ENCODE results near the gene RAMP2. TPM values are rescaled to one million over a fixed set of nuclear protein-coding genes. Genes with fewer than 3 reads are reported as not detected.

RAMP2 gene
- total RNA-seq, 2 donors from 2014 or later = not detected

DNA sequence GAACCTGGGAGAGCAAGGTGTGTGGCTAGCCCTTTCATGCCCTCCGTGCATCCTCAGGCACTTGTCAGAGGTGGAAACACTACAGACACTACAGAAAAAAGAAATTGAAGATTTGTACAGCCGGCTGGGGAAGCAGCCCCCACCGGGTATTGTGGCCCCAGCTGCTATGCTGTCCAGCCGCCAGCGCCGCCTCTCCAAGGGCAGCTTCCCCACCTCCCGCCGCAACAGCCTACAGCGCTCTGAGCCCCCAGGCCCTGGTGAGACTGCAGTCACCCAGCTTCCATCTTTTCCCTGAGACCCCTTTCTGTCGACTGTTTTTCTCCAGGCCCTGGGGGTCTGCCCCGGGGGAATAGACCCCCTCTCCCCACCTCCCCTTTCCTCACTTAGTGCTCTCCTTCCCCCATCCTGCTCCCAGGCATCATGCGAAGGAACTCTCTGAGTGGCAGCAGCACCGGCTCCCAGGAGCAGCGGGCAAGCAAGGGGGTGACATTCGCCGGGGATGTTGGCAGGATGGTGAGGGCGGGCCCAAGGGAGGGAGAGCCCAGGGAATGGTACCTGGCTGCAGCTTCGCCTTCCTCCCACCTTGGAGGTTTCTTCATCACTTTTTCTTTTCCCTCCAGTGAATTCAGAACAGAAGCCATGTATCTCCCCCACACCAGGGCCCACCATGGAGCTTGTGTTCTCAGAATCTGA, 35.2 kb downstream of the RAMP2 start:
- Mint-ChIP-seq H3K4me3 (no peak overlapping the region), H3K9me3 (peaks cover 4% of the 10 kb centered on the region), H3K36me3 (ENCODE audit: low read depth) (peaks cover 6% of the 10 kb centered on the region), H3K27me3 (peaks cover 3% of the 10 kb centered on the region), H3K27ac (peak overlapping the region; percentile 34), H3K4me1 (peaks cover 12% of the 10 kb centered on the region)
- ATAC-seq (replicated peaks) = no peak

DNA sequence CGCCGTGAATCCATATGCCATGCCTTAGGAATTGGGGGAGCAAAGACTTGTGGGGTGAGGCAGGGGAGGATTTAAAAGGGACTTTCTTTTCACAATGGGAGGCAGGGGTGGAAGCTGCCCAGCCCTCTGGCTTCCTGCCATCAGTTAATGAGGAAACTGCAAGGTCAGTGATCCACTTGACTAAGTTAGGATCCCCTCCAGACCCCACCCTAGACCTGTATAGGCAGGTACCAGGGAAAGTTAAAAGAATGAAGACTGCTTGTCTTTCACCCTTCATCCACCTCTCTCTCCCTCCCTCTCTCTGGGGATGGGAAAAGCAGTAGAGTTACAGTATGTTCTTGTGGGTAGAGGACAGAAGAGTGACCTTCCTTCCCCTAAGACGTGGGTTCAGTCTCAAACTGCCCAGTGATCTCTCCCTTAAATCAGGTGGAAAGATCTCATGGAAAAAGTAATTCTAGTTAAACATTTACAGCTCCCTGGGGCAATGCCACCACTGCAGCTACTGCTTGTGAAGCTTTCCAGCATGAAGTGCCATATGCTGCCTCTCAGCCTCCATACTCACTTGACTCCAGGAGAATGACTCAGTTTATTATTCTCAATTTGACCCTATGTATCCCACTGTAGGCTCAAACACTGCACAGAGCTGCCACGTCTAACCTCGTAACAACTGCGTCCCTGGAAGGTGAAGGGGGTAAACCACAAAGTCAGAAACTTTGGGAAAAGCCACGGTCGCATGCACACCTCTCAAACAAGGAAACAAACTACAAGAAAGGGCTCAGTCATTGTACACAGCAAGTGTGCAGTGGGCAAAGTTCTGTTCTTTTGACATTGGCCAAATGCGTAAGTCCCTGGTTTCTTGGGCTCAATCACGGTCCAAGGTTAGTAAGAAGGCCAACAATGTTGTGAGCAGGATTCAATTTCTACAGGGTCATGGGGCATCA, 36.3 kb downstream of the RAMP2 start:
- peaks cover 12% of the 10 kb centered on the region for H3K4me1 Mint-ChIP-seq
- ATAC-seq (replicated peaks) = no peak
- peaks cover 6% of the 10 kb centered on the region for H3K36me3 Mint-ChIP-seq (ENCODE audit: low read depth)
- peak overlapping the region; percentile 95 for H3K27ac Mint-ChIP-seq
- peaks cover 3% of the 10 kb centered on the region for H3K27me3 Mint-ChIP-seq
- H3K4me3 Mint-ChIP-seq = peak overlapping the region; percentile 98
- peaks cover 4% of the 10 kb centered on the region for H3K9me3 Mint-ChIP-seq

DNA sequence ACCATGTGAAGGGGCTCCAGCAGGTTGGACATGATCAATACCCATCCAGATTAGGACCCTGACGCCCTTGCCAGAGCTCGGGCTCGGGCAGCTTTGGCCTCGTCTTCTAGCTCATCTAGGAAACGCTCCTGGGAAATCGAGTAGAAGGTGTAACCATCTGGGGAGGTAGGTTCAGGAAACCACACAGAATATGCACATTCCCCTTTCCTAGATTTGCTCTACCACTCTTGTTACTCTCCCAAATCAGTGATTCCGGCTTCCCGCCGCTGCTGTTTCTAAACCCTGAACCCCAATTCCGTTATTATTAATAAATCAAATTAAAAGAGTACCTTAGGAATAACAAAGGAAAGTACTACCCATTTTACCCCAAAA, 37.0 kb downstream of the RAMP2 start:
- Mint-ChIP-seq H3K27me3 (peaks cover 3% of the 10 kb centered on the region), H3K36me3 (ENCODE audit: low read depth) (peaks cover 6% of the 10 kb centered on the region), H3K9me3 (peaks cover 4% of the 10 kb centered on the region), H3K4me1 (peaks cover 12% of the 10 kb centered on the region), H3K27ac (peak overlapping the region; percentile 95), H3K4me3 (peak overlapping the region; percentile 98)
- ATAC-seq (replicated peaks) = no peak

DNA sequence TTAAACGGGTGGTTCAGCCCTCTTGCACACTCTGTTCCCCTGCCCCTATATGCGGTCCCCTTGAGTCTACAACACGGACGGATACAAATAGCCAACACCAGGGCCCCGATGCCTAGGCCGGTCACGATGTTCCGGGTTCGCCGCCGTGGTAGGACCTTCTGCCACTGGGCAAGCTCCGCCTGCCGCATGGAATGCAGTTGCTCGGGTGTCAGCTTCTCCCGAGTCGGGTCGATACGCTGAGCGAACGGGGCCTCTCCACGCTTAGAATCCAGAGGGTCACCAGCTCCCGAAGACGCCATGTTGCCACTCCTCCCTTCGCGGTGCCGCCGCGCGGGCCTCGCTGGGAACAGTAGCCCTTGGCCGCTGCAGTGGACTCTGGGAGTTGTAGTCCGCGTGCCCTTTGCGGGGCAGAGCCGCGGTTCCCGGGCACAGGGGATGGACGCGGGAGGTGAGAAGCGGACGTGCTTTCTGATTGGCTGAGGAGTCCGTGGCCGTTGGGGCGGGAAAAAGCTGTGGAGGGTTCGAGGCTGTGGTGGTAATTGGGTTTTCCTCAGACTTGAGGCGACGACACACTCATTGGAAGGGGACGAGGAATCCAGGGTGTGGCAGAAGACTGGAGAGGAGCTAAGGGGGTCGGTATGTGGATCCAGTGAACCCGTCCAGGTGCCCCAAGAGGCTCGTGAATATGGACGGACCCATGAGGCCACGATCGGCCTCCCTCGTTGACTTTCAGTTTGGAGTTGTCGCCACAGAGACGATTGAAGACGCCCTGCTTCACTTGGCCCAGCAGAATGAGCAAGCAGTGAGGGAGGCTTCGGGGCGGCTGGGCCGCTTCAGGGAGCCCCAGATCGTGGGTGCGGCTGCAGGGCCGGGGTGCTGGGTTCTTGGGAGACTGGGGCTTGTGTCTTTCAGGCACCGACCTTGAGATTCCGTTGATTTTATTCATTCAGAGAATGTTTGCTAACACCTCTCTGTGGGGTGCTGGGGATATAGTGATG, 37.7 kb downstream of the RAMP2 start, which contains the start of the genes CNTD1 and COA3:
TSS of gene CNTD1 (plus strand) at position 479 of the 998 bp plus-strand sequence. CDS start at position 686, 207 bp downstream.
TSS of gene COA3 (minus strand) at position 322 of the 998 bp plus-strand sequence. CDS start at position 299, 23 bp downstream.
- Mint-ChIP-seq H3K27ac (peak within 1 kb of the TSS; percentile 95), H3K4me3 (peak within 1 kb of the TSS; percentile 98), H3K36me3 (ENCODE audit: low read depth) (peaks cover 6% of the 10 kb centered on the region), H3K27me3 (peaks cover 3% of the 10 kb centered on the region), H3K4me1 (peaks cover 12% of the 10 kb centered on the region), H3K9me3 (peaks cover 4% of the 10 kb centered on the region)
- ATAC-seq (replicated peaks) = peak; percentile 98

DNA sequence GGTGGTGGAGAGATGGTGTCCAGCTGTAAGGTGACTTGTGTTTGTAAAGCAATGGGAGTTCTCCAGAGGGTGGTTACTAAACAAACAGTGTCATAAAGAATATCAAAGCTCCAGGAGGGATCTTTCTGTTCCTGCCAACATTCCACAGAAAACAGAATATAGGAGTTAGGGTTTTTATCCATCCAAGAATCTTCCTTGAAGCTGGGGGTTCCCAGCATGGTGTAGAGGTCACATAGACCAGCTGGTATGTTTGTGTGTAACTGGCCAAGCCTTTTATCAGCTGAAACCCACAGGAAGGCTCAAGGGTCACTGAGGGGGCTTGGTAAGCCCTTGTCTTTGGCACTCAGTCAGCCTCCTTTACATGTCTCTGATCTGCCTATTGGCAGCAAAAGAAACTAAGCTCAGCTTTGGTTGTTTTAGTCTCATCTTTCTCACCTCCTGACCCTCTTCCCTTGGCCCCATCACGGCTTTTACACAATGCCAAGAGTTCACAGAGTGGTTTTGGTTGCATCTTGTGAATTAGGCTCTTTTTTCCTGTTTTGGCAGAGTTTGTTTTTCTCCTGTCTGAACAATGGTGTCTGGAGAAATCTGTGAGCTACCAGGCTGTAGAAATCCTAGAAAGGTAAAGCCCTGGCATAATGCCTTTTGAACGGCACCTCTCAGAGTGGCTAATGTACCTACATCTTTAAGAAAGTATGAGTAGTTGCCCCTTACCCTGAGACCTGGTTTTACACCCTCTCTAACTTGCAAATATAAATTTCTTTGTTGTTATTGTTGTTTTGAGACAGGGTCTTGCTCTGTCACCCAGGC, 42.3 kb downstream of the RAMP2 start:
- Mint-ChIP-seq H3K27me3 (peaks cover 3% of the 10 kb centered on the region), H3K9me3 (peaks cover 4% of the 10 kb centered on the region), H3K4me1 (peaks cover 6% of the 10 kb centered on the region), H3K36me3 (ENCODE audit: low read depth) (no peaks in the 10 kb centered on the region), H3K27ac (no peak overlapping the region), H3K4me3 (no peak overlapping the region)
- ATAC-seq (replicated peaks) = no peak

DNA sequence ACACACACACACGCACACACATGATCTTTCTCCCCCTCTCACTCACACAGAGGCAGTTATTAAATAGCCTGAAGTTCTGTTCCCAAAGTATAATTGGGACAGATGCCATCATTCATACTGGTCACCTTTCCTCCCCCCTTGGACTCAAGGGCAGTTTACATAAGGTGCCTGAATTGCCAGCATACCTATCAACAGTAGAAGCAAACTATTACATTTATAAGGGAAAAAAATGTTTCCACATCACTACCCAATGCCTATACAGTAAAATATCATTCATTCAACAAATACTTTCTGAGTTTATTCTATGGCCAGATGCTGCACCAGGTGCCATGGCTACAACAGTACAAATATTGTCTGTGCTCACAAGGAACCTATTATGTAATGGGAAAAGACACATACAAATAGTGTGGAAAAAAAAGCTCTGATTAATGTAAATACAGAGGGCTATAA, 43.9 kb downstream of the RAMP2 start:
- Mint-ChIP-seq H3K9me3 (no peaks in the 10 kb centered on the region), H3K4me3 (no peak overlapping the region), H3K4me1 (no peaks in the 10 kb centered on the region), H3K27ac (no peak overlapping the region), H3K36me3 (ENCODE audit: low read depth) (peaks cover 12% of the 10 kb centered on the region), H3K27me3 (no peaks in the 10 kb centered on the region)
- ATAC-seq (replicated peaks) = no peak

DNA sequence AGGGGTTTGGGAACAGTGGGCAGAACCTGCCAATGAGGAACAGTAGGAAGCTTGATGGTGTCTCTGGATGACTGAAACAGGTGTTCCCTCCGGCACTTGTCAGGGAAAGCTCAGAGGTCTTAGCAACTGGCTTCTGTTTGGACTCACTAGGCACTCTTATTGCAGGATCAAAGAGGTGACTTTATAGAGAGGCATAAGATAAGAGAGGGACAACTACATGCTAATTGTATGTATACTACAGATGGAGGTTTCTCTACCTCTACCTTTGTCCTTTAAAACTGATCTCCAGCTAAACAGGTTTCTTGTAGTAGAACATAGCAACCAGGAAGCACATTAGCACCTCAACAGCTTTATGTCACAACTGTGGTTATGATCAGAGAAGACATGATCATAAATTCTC, 45.2 kb downstream of the RAMP2 start:
- no peaks in the 10 kb centered on the region for H3K4me1 Mint-ChIP-seq
- H3K9me3 Mint-ChIP-seq = no peaks in the 10 kb centered on the region
- H3K27me3 Mint-ChIP-seq = no peaks in the 10 kb centered on the region
- peaks cover 25% of the 10 kb centered on the region for H3K36me3 Mint-ChIP-seq (ENCODE audit: low read depth)
- H3K4me3 Mint-ChIP-seq = no peak overlapping the region
- no peak overlapping the region for H3K27ac Mint-ChIP-seq
- ATAC-seq (replicated peaks) = no peak

DNA sequence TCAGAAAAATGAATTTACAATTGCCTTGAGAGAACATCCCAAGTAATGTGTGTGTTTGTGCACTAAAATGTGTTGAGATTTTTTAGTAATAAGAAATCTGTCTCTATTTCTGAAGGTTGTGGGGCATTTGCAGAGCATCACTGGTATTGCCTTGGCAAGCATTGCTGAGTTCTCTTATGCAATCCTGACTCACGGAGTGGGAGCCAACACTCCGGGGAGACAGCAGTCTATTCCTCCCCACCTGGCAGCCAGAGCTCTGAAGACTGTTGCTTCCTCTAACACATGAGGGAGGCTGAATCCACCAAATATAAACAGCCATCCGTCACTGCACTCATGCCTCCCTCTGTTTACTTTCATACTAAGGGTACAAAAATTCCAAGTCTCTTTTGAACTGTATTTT, 48.2 kb downstream of the RAMP2 start:
- H3K4me3 Mint-ChIP-seq = no peak overlapping the region
- H3K9me3 Mint-ChIP-seq = no peaks in the 10 kb centered on the region
- no peaks in the 10 kb centered on the region for H3K4me1 Mint-ChIP-seq
- H3K27me3 Mint-ChIP-seq = no peaks in the 10 kb centered on the region
- peaks cover 54% of the 10 kb centered on the region for H3K36me3 Mint-ChIP-seq (ENCODE audit: low read depth)
- no peak overlapping the region for H3K27ac Mint-ChIP-seq
- ATAC-seq (replicated peaks) = no peak

Other genes starting within 250 kb of the RAMP2 start
- gene NAGLU, start 225.0 kb upstream of the RAMP2 start, total RNA-seq = 10 to 100 TPM in 1 of 2 donors, 1 to 10 TPM in 1; 8.4 to 11.0 TPM
- under 1 TPM; 0.82 to 0.90 TPM for gene HSD17B1, start 208.3 kb upstream of the RAMP2 start, total RNA-seq
- gene COASY, start 199.1 kb upstream of the RAMP2 start, total RNA-seq = 100 to 1,000 TPM in 1 of 2 donors, 10 to 100 TPM in 1; 76.7 to 108 TPM
- gene MLX, start 194.1 kb upstream of the RAMP2 start, total RNA-seq = 10 to 100 TPM; 46.2 to 57.8 TPM
- gene PSMC3IP, start 183.5 kb upstream of the RAMP2 start, total RNA-seq = 10 to 100 TPM; 25.9 to 34.2 TPM
- gene RETREG3, start 151.9 kb upstream of the RAMP2 start, total RNA-seq = 10 to 100 TPM; 38.5 to 50.7 TPM
- 10 to 100 TPM; 55.8 to 88.4 TPM for gene TUBG1, start 151.5 kb upstream of the RAMP2 start, total RNA-seq
- 10 to 100 TPM in 1 of 2 donors, 1 to 10 TPM in 1; 7.5 to 15.7 TPM for gene TUBG2, start 101.9 kb upstream of the RAMP2 start, total RNA-seq
- 1 to 10 TPM in 1 of 2 donors, under 1 TPM in 1; 0.61 to 1.5 TPM for gene PLEKHH3, start 84.2 kb upstream of the RAMP2 start, total RNA-seq
- 1 to 10 TPM in 1 of 2 donors, under 1 TPM in 1; 0.82 to 1.1 TPM for gene CCR10, start 79.4 kb upstream of the RAMP2 start, total RNA-seq
- 1 to 10 TPM in 1 of 2 donors, under 1 TPM in 1; 0.61 to 2.8 TPM for gene CNTNAP1, start 78.7 kb upstream of the RAMP2 start, total RNA-seq
- gene EZH1, start 16.2 kb upstream of the RAMP2 start, total RNA-seq = 10 to 100 TPM; 35.3 to 69.1 TPM
- 10 to 100 TPM; 39.3 to 47.5 TPM for gene VPS25, start 12.2 kb downstream of the RAMP2 start, total RNA-seq
- 1 to 10 TPM in 1 of 2 donors, under 1 TPM in 1; 0.41 to 1.5 TPM for gene WNK4, start 19.4 kb downstream of the RAMP2 start, total RNA-seq
- 10 to 100 TPM; 18.6 to 31.2 TPM for gene COA3, start 37.5 kb downstream of the RAMP2 start, total RNA-seq
- under 1 TPM in 1 of 2 donors, not detected in 1; 0.24 TPM for gene CNTD1, start 37.6 kb downstream of the RAMP2 start, total RNA-seq
- gene BECN1, start 63.1 kb downstream of the RAMP2 start, total RNA-seq = 10 to 100 TPM; 62.3 to 98.2 TPM
- gene PSME3, start 72.2 kb downstream of the RAMP2 start, total RNA-seq = 100 to 1,000 TPM in 1 of 2 donors, 10 to 100 TPM in 1; 56.5 to 159 TPM
- 1 to 10 TPM; 2.0 to 3.4 TPM for gene AOC2, start 83.4 kb downstream of the RAMP2 start, total RNA-seq
- 1 to 10 TPM; 2.2 to 3.0 TPM for gene AOC3, start 90.0 kb downstream of the RAMP2 start, total RNA-seq
- not detected for gene G6PC1, start 139.6 kb downstream of the RAMP2 start, total RNA-seq
- 10 to 100 TPM; 58.5 to 61.3 TPM for gene AARSD1, start 203.2 kb downstream of the RAMP2 start, total RNA-seq
- gene PTGES3L, start 218.9 kb downstream of the RAMP2 start, total RNA-seq = 1 to 10 TPM; 1.4 to 2.7 TPM
- gene RUNDC1, start 219.3 kb downstream of the RAMP2 start, total RNA-seq = 10 to 100 TPM; 15.7 to 21.9 TPM
- 1,000 to 10,000 TPM; 1,154 to 1,186 TPM for gene RPL27, start 237.2 kb downstream of the RAMP2 start, total RNA-seq
- 10 to 100 TPM; 38.4 to 45.4 TPM for gene IFI35, start 245.6 kb downstream of the RAMP2 start, total RNA-seq

Measured in activated T-helper 17 cell treated with anti-CD3 and anti-CD28 coated beads, Interleukin-2, amount 50 U/mL, for 72 hours (primary cell).